GM20431 (cell line): ENCODE measurements around the gene HMGB2.

Experiments
- in situ Hi-C: fragments of 300-500 bp; cut with MseI, MboI; formaldehyde crosslinking; loops from one replicate; pipeline ENCODE4 v1.15.0; 2020; ENCODE audit warnings: low sequenced_read_pairs; ENCODE audit not compliant: unreplicated experiment

HMGB2 gene

GRCh38 chr4:173291899-173292298 lies 42.3 kb downstream of the HMGB2 start:
- in situ Hi-C loops, result no loop called here

- in situ Hi-C loops, result no loop called here
These were observed 44.8 kb downstream of the HMGB2 start for GRCh38 chr4:173289353-173289727.

GRCh38 chr4:173288698-173289352 lies 45.3 kb downstream of the HMGB2 start:
- in situ Hi-C loops, result no loop called here

GRCh38 chr4:173288296-173288695 lies 45.9 kb downstream of the HMGB2 start:
- in situ Hi-C loops, result no loop called here

GRCh38 chr4:173287486-173287885 lies 46.7 kb downstream of the HMGB2 start:
- in situ Hi-C loops, result no loop called here

GRCh38 chr4:173284463-173284862 lies 49.7 kb downstream of the HMGB2 start:
- in situ Hi-C loops, result no loop called here

GRCh38 chr4:173282626-173283025 lies 51.5 kb downstream of the HMGB2 start:
- in situ Hi-C loops, result no loop called here

GRCh38 chr4:173282256-173282562 lies 51.9 kb downstream of the HMGB2 start:
- in situ Hi-C loops, result no loop called here

GRCh38 chr4:173281406-173282255 lies 52.5 kb downstream of the HMGB2 start:
- in situ Hi-C loops, result no loop called here
